ENCODE measurements around the gene NMNAT2.

GRCh38 chr1:183466781-183467180 is 48.6 kb upstream of the NMNAT2 start:
- TF ChIP-seq CTCF (IDR thresholded peaks at IDR 0.05) (no peak), POLR2AphosphoS5 (IDR thresholded peaks at IDR 0.05; ENCODE audit: low read depth, low read length) (no peak), REST (IDR thresholded peaks at IDR 0.05; ENCODE audit: insufficient read depth in 1 of 2, low read depth in 2 of 2, low read length in 1 of 2) (no peak), SIN3A (IDR thresholded peaks at IDR 0.05; ENCODE audit: borderline replicate concordance, insufficient read depth, low read depth, low read length) (no peak), TCF7L2 (IDR thresholded peaks at IDR 0.05; ENCODE audit: low read depth, low read length) (no peak)

Measured in Panc1 (cell line).